Vagina (tissue), 2 donors: Measurements from ENCODE around the gene RASA2. TPM values are rescaled to one million over a fixed set of nuclear protein-coding genes. Genes with fewer than 3 reads are reported as not detected.

Experiments
- DNase-seq, 2 donors: peaks; one replicate each; pipeline ENCODE4 v3.0.0-alpha.2; 2017; ENCODE audit errors: extremely low spot score in 2 of 2
- H3K27ac ChIP-seq: fragments of 200-600 bp; sonication (generic); one replicate; pipeline ENCODE4 v1.5.1; 2019
- H3K27me3 ChIP-seq: fragments of 200-600 bp; sonication (generic); one replicate; pipeline ENCODE4 v1.5.1; 2019
- H3K36me3 ChIP-seq, 2 donors: fragments of 200-600 bp; sonication (generic); one replicate each; pipeline ENCODE4 v1.5.1; 2017 to 2019
- H3K4me1 ChIP-seq: fragments of 200-600 bp; sonication (generic); one replicate; pipeline ENCODE4 v1.5.1; 2019
- H3K4me3 ChIP-seq, 2 donors: fragments of 200-600 bp; sonication (generic); 1 replicate in 1 of 2; 2 replicates in 1 of 2; pipeline ENCODE4 v1.5.1; 2016 to 2019
- H3K9me3 ChIP-seq: fragments of 200-600 bp; sonication (generic); one replicate; pipeline ENCODE4 v1.5.1; 2019
- CTCF ChIP-seq, 3 experiments: fragments of 450-650 bp in 2 of 3; fragments of 200-600 bp in 1 of 3; sonication (generic) in 1 of 3; IDR thresholded peaks; one replicate each; pipeline ENCODE4 v1.5.1; 2017 to 2019; ENCODE audit warnings: antibody characterized with exemption in 3 of 3, mild to moderate bottlenecking in 2 of 3, moderate library complexity in 2 of 3
- POLR2A ChIP-seq, 2 donors: fragments of 450-650 bp; IDR thresholded peaks; one replicate each; pipeline ENCODE4 v1.6.1; 2017; ENCODE audit warnings: antibody characterized with exemption in 2 of 2, mild to moderate bottlenecking in 2 of 2, moderate library complexity in 2 of 2
- POLR2AphosphoS5 ChIP-seq, 2 donors: sonication (generic); formaldehyde crosslinking; IDR thresholded peaks; one replicate each; pipeline ENCODE4 v1.9.0; 2017; ENCODE audit warnings: antibody characterized with exemption in 2 of 2, mild to moderate bottlenecking in 2 of 2, low read depth in 1 of 2; ENCODE audit not compliant: insufficient read depth in 1 of 2
- intact Hi-C: fragments of 100-400 bp; cut with DNase I; formaldehyde crosslinking; loops from one replicate; pipeline ENCODE4 v1.15.1; 2023
- total RNA-seq: library from RNA; depleted of rRNA; stranded (reverse); fragments of >200 nt; gene quantifications from one replicate; pipeline ENCODE4 v1.2.3, GENCODE V29; 2016

Gene RASA2
- total RNA-seq, 1 donor from 2014 or later: 18.4 TPM

GRCh38 chr3:141456301-141456625, 30.6 kb upstream of the RASA2 start:
- no peaks in the 10 kb centered on the region for H3K9me3 ChIP-seq
- DNase-seq: no peak
- peaks cover 6% of the 10 kb centered on the region for H3K4me1 ChIP-seq
- no peaks in the 10 kb centered on the region for H3K36me3 ChIP-seq
- no peaks in the 10 kb centered on the region for H3K27me3 ChIP-seq
- intact Hi-C loops: loop anchor here (5.0 kb wide), 2 partner anchors 106 to 144 kb away; no protein-coding TSS in a partner anchor
- H3K4me3 ChIP-seq: no peak overlapping the region
- no peak for TF ChIP-seq POLR2AphosphoS5 (IDR thresholded peaks at IDR 0.05; ENCODE audit: insufficient read depth in 1 of 2, low read depth in 1 of 2)
- no peak for TF ChIP-seq POLR2A (IDR thresholded peaks at IDR 0.05)
- no peak for TF ChIP-seq CTCF (IDR thresholded peaks at IDR 0.05)
- H3K27ac ChIP-seq: no peak overlapping the region

- TF ChIP-seq POLR2AphosphoS5 (IDR thresholded peaks at IDR 0.05; ENCODE audit: insufficient read depth in 1 of 2, low read depth in 1 of 2) (no peak), CTCF (IDR thresholded peaks at IDR 0.05) (no peak), POLR2A (IDR thresholded peaks at IDR 0.05) (no peak)
- intact Hi-C loops: loop anchor here (5.0 kb wide), 2 partner anchors 105 to 145 kb away; no protein-coding TSS in a partner anchor
Measured at GRCh38 chr3:141457624-141458236, 29.1 kb upstream of the RASA2 start.

GRCh38 chr3:141459008-141459407, 27.8 kb upstream of the RASA2 start:
- Histone ChIP-seq H3K27ac (no peak overlapping the region), H3K4me1 (peaks cover 6% of the 10 kb centered on the region)
- intact Hi-C loops: loop anchor here (5.0 kb wide), 2 partner anchors 103 to 147 kb away; no protein-coding TSS in a partner anchor

More at GRCh38 chr3:141457624-141458236, 29.1 kb upstream of the RASA2 start:
- Histone ChIP-seq H3K4me3 (no peak overlapping the region), H3K27me3 (no peaks in the 10 kb centered on the region), H3K36me3 (no peaks in the 10 kb centered on the region), H3K4me1 (peaks cover 6% of the 10 kb centered on the region), H3K9me3 (no peaks in the 10 kb centered on the region), H3K27ac (no peak overlapping the region)
- DNase-seq: no peak

GRCh38 chr3:141460097-141460704, 26.6 kb upstream of the RASA2 start:
- DNase-seq: no peak
- no peaks in the 10 kb centered on the region for H3K9me3 ChIP-seq
- H3K4me1 ChIP-seq: no peaks in the 10 kb centered on the region
- H3K27me3 ChIP-seq: no peaks in the 10 kb centered on the region
- no peaks in the 10 kb centered on the region for H3K36me3 ChIP-seq
- no peak overlapping the region for H3K27ac ChIP-seq
- TF ChIP-seq POLR2A (IDR thresholded peaks at IDR 0.05): no peak
- TF ChIP-seq POLR2AphosphoS5 (IDR thresholded peaks at IDR 0.05; ENCODE audit: insufficient read depth in 1 of 2, low read depth in 1 of 2): no peak
- peak; percentile 65 to 84 (median 81) for TF ChIP-seq CTCF (IDR thresholded peaks at IDR 0.05)
- intact Hi-C loops: no loop called here
- no peak overlapping the region for H3K4me3 ChIP-seq

More at GRCh38 chr3:141459008-141459407, 27.8 kb upstream of the RASA2 start:
- H3K4me3 ChIP-seq: no peak overlapping the region
- no peaks in the 10 kb centered on the region for H3K9me3 ChIP-seq
- no peak for DNase-seq
- no peaks in the 10 kb centered on the region for H3K27me3 ChIP-seq
- TF ChIP-seq POLR2A (IDR thresholded peaks at IDR 0.05): no peak
- no peak for TF ChIP-seq POLR2AphosphoS5 (IDR thresholded peaks at IDR 0.05; ENCODE audit: insufficient read depth in 1 of 2, low read depth in 1 of 2)
- TF ChIP-seq CTCF (IDR thresholded peaks at IDR 0.05): no peak
- no peaks in the 10 kb centered on the region for H3K36me3 ChIP-seq
